GM20431 (cell line): ENCODE results near the gene FHAD1.

Experiments used
- in situ Hi-C: fragments of 300-500 bp; cut with MseI, MboI; formaldehyde crosslinking; loops from one replicate; pipeline ENCODE4 v1.15.0; 2020; ENCODE audit warnings: low sequenced_read_pairs; ENCODE audit not compliant: unreplicated experiment

Gene FHAD1

GRCh38 chr1:15217654-15218053, 29.4 kb upstream of the FHAD1 start:
- in situ Hi-C loops: no loop called here

- in situ Hi-C loops: no loop called here
Measured at GRCh38 chr1:15218287-15219279, 28.4 kb upstream of the FHAD1 start.

- in situ Hi-C loops: no loop called here
Measured at GRCh38 chr1:15219280-15220023, 27.6 kb upstream of the FHAD1 start.

DNA sequence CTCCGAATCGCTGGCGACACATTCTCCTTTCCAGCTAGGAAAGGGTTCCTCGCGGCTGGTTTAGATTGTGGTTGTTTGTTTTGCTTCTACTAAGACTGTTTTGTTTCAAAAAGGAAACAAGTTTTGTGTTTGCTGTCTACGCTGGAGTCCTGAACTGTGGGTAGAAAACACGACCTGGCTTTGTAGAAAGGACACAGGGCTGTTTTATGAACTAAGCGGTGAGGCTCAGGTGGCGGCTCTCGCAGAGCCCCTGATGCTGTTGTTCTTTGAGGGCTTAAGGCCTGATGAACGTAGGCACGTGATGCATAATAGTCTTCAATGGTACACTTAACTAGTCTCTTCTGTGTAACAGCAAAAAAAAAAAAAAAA, 27.0 kb upstream of the FHAD1 start:
- in situ Hi-C loops: no loop called here

- in situ Hi-C loops: no loop called here
Measured at GRCh38 chr1:15220825-15221431, 26.1 kb upstream of the FHAD1 start.

- in situ Hi-C loops: no loop called here
Measured at GRCh38 chr1:15222653-15223303, 24.2 kb upstream of the FHAD1 start.

GRCh38 chr1:15224259-15224869, 22.7 kb upstream of the FHAD1 start:
- in situ Hi-C loops: no loop called here

GRCh38 chr1:15224974-15225373, 22.0 kb upstream of the FHAD1 start:
- in situ Hi-C loops: no loop called here

- in situ Hi-C loops: no loop called here
Measured at GRCh38 chr1:15225461-15225860, 21.6 kb upstream of the FHAD1 start.

- in situ Hi-C loops: no loop called here
Measured at GRCh38 chr1:15226388-15227255, 20.4 kb upstream of the FHAD1 start.

GRCh38 chr1:15229707-15230131, 17.3 kb upstream of the FHAD1 start:
- in situ Hi-C loops: no loop called here

DNA sequence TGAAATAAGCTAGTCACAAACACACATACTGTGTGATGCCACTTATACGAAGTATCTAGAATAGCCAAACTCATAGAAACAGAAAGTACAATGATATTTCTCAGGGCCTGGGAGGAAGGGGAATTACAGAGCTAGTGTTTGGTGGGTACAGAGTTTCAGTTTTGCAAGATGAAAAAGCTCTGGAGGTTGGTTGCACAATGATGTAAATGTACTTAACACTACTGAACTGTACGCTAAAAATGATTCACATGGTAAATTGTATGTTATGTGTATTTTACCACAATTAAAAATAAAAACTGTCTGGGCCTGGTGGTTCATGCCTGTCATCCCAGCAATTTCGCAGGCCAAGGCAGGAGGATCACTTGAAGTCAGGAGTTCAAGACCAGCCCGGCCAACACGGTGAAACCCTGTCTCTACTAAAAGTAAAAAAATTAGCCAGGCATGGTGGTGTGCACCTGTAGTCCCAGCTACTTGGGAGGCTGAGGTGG, 15.3 kb upstream of the FHAD1 start:
- in situ Hi-C loops: no loop called here

GRCh38 chr1:15233689-15234088, 13.3 kb upstream of the FHAD1 start:
- in situ Hi-C loops: no loop called here

- in situ Hi-C loops: no loop called here
Measured at GRCh38 chr1:15236321-15236721, 10.7 kb upstream of the FHAD1 start.

DNA sequence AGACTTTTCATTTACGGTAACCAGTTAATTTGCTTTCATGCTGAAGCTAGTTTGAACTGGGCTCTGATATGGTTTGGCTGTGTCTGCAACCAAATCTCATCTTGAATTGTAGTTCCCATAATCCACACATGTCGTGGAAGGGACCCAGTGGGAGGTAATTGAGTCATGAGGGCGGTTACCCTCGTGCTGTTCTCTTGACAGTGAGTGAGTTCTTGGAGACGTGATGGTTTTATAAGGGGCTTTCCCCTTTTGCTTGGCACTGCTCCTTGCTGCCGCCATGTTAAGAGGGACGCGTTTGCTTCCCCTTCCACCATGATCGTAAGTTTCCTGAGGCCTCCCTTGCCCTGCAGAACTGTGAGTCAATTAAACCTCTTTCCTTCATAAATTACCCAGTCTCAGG, 10.3 kb upstream of the FHAD1 start:
- in situ Hi-C loops: no loop called here

GRCh38 chr1:15238789-15239188, 8.2 kb upstream of the FHAD1 start:
- in situ Hi-C loops: no loop called here

DNA sequence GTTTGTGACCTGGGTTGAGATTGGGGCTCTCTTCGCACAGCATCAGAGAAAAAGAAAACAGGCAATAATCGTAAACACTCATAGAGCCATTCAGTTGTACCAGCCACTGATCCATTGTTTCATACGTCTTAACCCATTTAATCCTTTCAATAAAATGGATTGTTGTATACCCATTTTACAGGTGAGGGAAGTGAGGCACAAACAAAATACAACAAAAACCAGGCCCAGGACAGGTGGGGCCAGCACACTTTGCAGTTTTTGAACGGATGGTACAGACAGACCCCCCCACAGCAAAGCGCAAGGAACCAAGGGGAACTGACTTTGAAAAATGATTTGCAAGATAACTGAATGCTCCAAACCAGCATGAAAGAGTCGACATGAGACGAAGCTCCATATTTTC, 4.3 kb upstream of the FHAD1 start:
- in situ Hi-C loops: no loop called here

- in situ Hi-C loops: no loop called here
Measured at GRCh38 chr1:15243275-15244043, 3.6 kb upstream of the FHAD1 start.
